ENCODE results near the gene CCER1.

The CCER1 gene

GRCh38 chr12:90954921-90955320 is at the start of gene CCER1:
Gene CCER1, minus strand, starts transcription at chr12:90955176. Its CDS starts 434 bp downstream, at chr12:90954742.
- H3K4me1 ChIP-seq (ENCODE audit: control insufficient read depth in 1 of 2, insufficient read depth in 1 of 2, low read depth in 1 of 2, low read length in 1 of 2): no peaks in the 10 kb centered on the region
- no peak within 1 kb of the TSS for H3K4me3 ChIP-seq (ENCODE audit: low read depth in 1 of 2, low read length in 1 of 2)
- no peaks in the 10 kb centered on the region for H3K9me3 ChIP-seq
- no peak within 1 kb of the TSS for H3K27ac ChIP-seq
- no peaks in the 10 kb centered on the region for H3K27me3 ChIP-seq
- H3K36me3 ChIP-seq: no peaks in the 10 kb centered on the region
- TF ChIP-seq CTCF (IDR thresholded peaks at IDR 0.05): no peak

- Histone ChIP-seq H3K36me3 (no peaks in the 10 kb centered on the region), H3K4me1 (ENCODE audit: control insufficient read depth in 1 of 2, insufficient read depth in 1 of 2, low read depth in 1 of 2, low read length in 1 of 2) (no peaks in the 10 kb centered on the region), H3K4me3 (ENCODE audit: low read depth in 1 of 2, low read length in 1 of 2) (no peak overlapping the region), H3K9me3 (no peaks in the 10 kb centered on the region), H3K27ac (no peak overlapping the region), H3K27me3 (no peaks in the 10 kb centered on the region)
- no peak for TF ChIP-seq CTCF (IDR thresholded peaks at IDR 0.05)
Measured at GRCh38 chr12:91003737-91004136, 48.8 kb upstream of the CCER1 start.

- Histone ChIP-seq H3K27me3 (no peaks in the 10 kb centered on the region), H3K9me3 (no peaks in the 10 kb centered on the region), H3K4me1 (ENCODE audit: control insufficient read depth in 1 of 2, insufficient read depth in 1 of 2, low read depth in 1 of 2, low read length in 1 of 2) (no peaks in the 10 kb centered on the region), H3K36me3 (no peaks in the 10 kb centered on the region), H3K27ac (no peak overlapping the region), H3K4me3 (ENCODE audit: low read depth in 1 of 2, low read length in 1 of 2) (no peak overlapping the region)
- TF ChIP-seq CTCF (IDR thresholded peaks at IDR 0.05): no peak
Measured at GRCh38 chr12:91001306-91001705, 46.3 kb upstream of the CCER1 start.

GRCh38 chr12:90999966-91000365 is 45.0 kb upstream of the CCER1 start:
- TF ChIP-seq CTCF (IDR thresholded peaks at IDR 0.05): no peak
- Histone ChIP-seq H3K4me3 (ENCODE audit: low read depth in 1 of 2, low read length in 1 of 2) (no peak overlapping the region), H3K27ac (no peak overlapping the region), H3K36me3 (no peaks in the 10 kb centered on the region), H3K27me3 (no peaks in the 10 kb centered on the region), H3K4me1 (ENCODE audit: control insufficient read depth in 1 of 2, insufficient read depth in 1 of 2, low read depth in 1 of 2, low read length in 1 of 2) (no peaks in the 10 kb centered on the region), H3K9me3 (no peaks in the 10 kb centered on the region)

- TF ChIP-seq CTCF (IDR thresholded peaks at IDR 0.05): no peak
- no peaks in the 10 kb centered on the region for H3K4me1 ChIP-seq (ENCODE audit: control insufficient read depth in 1 of 2, insufficient read depth in 1 of 2, low read depth in 1 of 2, low read length in 1 of 2)
- H3K36me3 ChIP-seq: no peaks in the 10 kb centered on the region
- H3K27ac ChIP-seq: no peak overlapping the region
- H3K27me3 ChIP-seq: no peaks in the 10 kb centered on the region
- H3K4me3 ChIP-seq (ENCODE audit: low read depth in 1 of 2, low read length in 1 of 2): no peak overlapping the region
- H3K9me3 ChIP-seq: no peaks in the 10 kb centered on the region
Measured at GRCh38 chr12:90999527-90999926, 44.6 kb upstream of the CCER1 start.

- no peak overlapping the region for H3K4me3 ChIP-seq (ENCODE audit: low read depth in 1 of 2, low read length in 1 of 2)
- no peaks in the 10 kb centered on the region for H3K36me3 ChIP-seq
- no peaks in the 10 kb centered on the region for H3K4me1 ChIP-seq (ENCODE audit: control insufficient read depth in 1 of 2, insufficient read depth in 1 of 2, low read depth in 1 of 2, low read length in 1 of 2)
- H3K27me3 ChIP-seq: no peaks in the 10 kb centered on the region
- no peak for TF ChIP-seq CTCF (IDR thresholded peaks at IDR 0.05)
- H3K9me3 ChIP-seq: no peaks in the 10 kb centered on the region
- no peak overlapping the region for H3K27ac ChIP-seq
Measured at GRCh38 chr12:90995010-90995409, 40.0 kb upstream of the CCER1 start.

Data from neutrophil (primary cell).